Fibroblast of skin of right biceps (primary cell): ENCODE data around the gene ASTL.
"Not testable (repeated sequence)": the region's sequence is repeated elsewhere in the genome, so short reads cannot be mapped to it uniquely, and the experiment has no call there.

Experiments used
- DNase-seq: peaks from one replicate; pipeline ENCODE4 v3.0.0-alpha.2; 2013

The ASTL gene

GRCh38 chr2:96138179-96139145, at the start of gene ASTL:
Gene ASTL (minus strand): TSS chr2:96138502. CDS start chr2:96138436, 66 bp downstream.
- peak; percentile 44 for DNase-seq

- no peak for DNase-seq
These were observed 48.3 kb upstream of the ASTL start for GRCh38 chr2:96186562-96186961.

- no peak for DNase-seq
These were observed 47.2 kb upstream of the ASTL start for GRCh38 chr2:96185516-96185915.

- DNase-seq, result no peak
These were observed 46.7 kb upstream of the ASTL start for GRCh38 chr2:96184989-96185388.

- no peak for DNase-seq
These were observed 45.9 kb upstream of the ASTL start for GRCh38 chr2:96184188-96184587.

GRCh38 chr2:96181529-96181928, 43.2 kb upstream of the ASTL start:
- no peak for DNase-seq

GRCh38 chr2:96180521-96180920, 42.2 kb upstream of the ASTL start:
- DNase-seq, result no peak

GRCh38 chr2:96180002-96180401, 41.7 kb upstream of the ASTL start:
- DNase-seq, result no peak

- no peak for DNase-seq
These were observed 38.4 kb upstream of the ASTL start for GRCh38 chr2:96176661-96177060.

GRCh38 chr2:96175951-96176350, 37.6 kb upstream of the ASTL start:
- DNase-seq, result peak; percentile 58

GRCh38 chr2:96174251-96175144, 36.2 kb upstream of the ASTL start:
- DNase-seq, result peak; percentile 55

- DNase-seq, result no peak
These were observed 33.5 kb upstream of the ASTL start for GRCh38 chr2:96171831-96172230.

- no peak for DNase-seq
These were observed 32.3 kb upstream of the ASTL start for GRCh38 chr2:96170626-96171025.

GRCh38 chr2:96169868-96170507, 31.7 kb upstream of the ASTL start:
- DNase-seq, result no peak

- peak; percentile 30 for DNase-seq
These were observed 29.2 kb upstream of the ASTL start for GRCh38 chr2:96167407-96168013.

GRCh38 chr2:96164459-96165184, 26.3 kb upstream of the ASTL start:
- peak; percentile 25 for DNase-seq

- peak; percentile 37 for DNase-seq
These were observed 25.6 kb upstream of the ASTL start for GRCh38 chr2:96163768-96164429.

- no peak for DNase-seq
These were observed 25.1 kb upstream of the ASTL start for GRCh38 chr2:96163415-96163767.

- DNase-seq, result no peak
These were observed 23.6 kb upstream of the ASTL start for GRCh38 chr2:96161898-96162297.

GRCh38 chr2:96160366-96160765, 22.1 kb upstream of the ASTL start:
- not testable (repeated sequence) for DNase-seq

GRCh38 chr2:96159084-96159830, 21.0 kb upstream of the ASTL start:
- no peak for DNase-seq
